NB4 (cell line): ENCODE measurements around the gene ARHGAP19.

Source experiments
- CTCF ChIP-seq: IDR thresholded peaks from one replicate; pipeline ENCODE4 v1.5.1; 2012; ENCODE audit warnings: low read depth, low read length
- MAX ChIP-seq: IDR thresholded peaks from 2 replicates; pipeline ENCODE4 v1.6.1; 2011; ENCODE audit warnings: low read depth, low read length
- POLR2A ChIP-seq: IDR thresholded peaks from 2 replicates; pipeline ENCODE4 v1.6.1; 2011; ENCODE audit warnings: mild to moderate bottlenecking; ENCODE audit not compliant: insufficient read length; ENCODE audit errors: extremely low read depth

- TF ChIP-seq POLR2A (no peak), CTCF (no peak), MAX (no peak)
Measured at GRCh38 chr10:97274828-97275227, 17.6 kb downstream of the ARHGAP19 start.
